Muscle of arm (tissue), 12 donors: Measurements from ENCODE around the gene CPT1B. TPM values are rescaled to one million over a fixed set of nuclear protein-coding genes. Genes with fewer than 3 reads are reported as not detected.
A peak's percentile ranks its signal among the peaks of the same experiment; 100 is the strongest.
"Not testable (repeated sequence)": the region's sequence is repeated elsewhere in the genome, so short reads cannot be mapped to it uniquely, and the experiment has no call there.

Experiments
- DNase-seq: peaks from one replicate; pipeline ENCODE4 v3.0.0-alpha.2; 2013
- polyA plus RNA-seq, 12 donors: library from polyadenylated mRNA; unstranded; fragments of 120-200 nt; gene quantifications; one replicate each; pipeline ENCODE4 v1.2.1, GENCODE V29; 2013; ENCODE audit not compliant: insufficient read length in 12 of 12

Gene CPT1B
- polyA plus RNA-seq, 12 donors, result 22.1 to 61.0 (median 35.1) TPM; not detected in 1

DNA sequence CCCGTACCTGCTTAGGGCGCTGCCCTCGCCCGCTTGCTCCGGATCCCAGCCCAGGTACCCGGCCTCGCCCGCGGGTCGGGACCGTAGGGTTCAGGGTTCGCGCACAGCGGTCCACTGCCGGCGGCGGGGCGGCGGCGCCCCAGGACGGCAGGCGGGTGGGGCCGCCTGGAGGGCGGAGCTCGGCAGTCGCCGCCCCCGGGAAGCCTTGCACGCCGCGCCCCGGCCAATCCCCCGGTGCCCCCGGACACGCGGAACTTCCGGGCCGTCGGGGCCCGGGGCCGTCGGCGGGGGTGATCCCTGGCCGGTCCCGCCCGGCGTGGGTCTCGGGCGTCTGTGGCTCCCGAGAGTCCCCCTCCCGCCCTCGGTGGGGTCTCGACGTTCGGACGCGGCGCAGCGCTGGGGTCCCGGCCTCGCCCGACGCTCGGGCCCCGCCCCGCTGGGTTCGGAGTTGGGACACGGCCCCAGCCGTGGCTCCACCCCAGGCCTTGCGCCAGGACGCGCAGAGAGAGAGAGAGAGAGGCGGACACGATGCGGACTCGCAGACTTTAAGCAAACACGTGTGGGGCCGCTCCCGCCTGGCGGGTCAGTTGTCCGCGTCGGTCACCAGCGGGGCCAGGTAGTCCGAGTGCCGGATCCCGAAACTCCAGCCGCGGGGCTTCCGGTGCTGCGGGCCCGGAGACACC, 48.2 kb downstream of the CPT1B start, which contains the start of gene TYMP:
Gene TYMP (minus strand): TSS at position 116 of the 683 bp plus-strand sequence. CDS start 303 bp downstream, outside the sequence.
- no peak for DNase-seq

GRCh38 chr22:50529416-50529896, 48.8 kb downstream of the CPT1B start:
- no peak for DNase-seq

DNA sequence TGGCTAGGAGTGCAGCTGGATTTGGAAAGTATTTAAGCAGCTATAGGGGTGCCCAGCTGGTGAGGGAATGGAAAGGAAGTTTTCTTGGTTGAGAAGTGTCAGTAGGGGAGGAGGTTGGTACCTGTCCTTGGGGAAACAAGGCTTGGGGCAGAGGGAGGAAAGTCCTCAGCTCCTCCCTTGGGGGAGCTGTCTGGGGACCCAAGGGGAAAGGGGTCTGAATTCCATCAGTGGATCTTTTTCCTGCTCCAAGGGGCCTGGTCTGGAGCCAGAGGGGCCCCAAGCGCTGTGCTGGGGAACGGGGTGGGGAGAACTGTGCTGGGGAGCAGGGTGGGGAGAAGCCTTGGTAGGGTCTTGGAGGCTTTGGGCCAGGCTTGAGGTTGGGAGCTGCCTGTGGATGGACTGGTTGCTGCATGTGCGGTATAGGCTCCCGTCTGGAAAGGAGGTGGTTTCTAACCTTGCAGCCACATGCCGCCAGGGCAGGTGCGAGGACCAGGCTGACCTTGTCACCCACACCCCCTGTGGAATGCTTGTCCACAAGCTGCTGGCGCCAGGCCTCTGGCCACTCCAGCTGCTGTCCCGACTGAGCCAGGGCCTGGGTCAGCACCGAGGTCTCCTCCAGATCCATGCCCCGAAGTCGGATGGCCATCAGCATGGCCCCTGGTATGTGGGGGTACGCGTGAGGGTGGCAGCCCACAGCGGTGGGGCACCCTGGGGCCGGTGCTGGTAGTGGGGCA, 49.4 kb downstream of the CPT1B start:
- no peak for DNase-seq

DNA sequence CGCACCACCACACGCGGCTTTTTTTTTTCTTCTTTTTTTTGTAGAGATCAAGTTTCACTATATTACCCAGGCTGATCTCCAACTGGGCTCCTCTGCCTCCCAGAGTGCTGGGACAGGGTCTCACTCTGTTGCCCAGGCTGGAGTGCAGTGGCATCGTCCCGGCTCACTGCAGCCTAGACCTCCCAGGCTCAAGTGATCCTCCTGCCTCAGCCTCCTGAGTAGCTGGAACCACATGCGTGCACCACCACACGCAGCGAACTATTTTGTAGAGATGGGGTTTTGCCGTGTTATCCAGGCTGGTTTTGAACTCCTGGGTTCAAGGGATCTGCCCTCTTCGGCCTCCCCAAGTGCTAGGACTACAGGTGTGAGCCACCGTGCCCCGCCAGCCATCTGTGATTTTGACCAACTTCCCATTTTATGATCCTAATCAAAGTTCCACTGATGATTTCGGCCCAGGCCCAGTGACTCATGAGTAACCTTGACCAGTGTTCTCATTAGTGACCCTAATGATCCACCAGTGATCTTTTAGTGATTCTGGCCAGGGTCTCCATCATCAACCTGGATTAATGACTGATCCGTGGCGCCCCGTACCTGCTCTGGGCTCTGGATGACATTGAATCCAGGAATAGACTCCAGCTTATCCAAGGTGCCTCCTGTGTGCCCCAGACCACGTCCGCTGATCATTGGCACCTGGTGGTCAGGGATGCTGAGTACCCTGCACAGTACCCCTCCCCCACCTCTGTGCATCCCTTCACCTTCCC, 50.1 kb downstream of the CPT1B start:
- no peak for DNase-seq

GRCh38 chr22:50526834-50527801, 51.1 kb downstream of the CPT1B start:
- no peak for DNase-seq

DNA sequence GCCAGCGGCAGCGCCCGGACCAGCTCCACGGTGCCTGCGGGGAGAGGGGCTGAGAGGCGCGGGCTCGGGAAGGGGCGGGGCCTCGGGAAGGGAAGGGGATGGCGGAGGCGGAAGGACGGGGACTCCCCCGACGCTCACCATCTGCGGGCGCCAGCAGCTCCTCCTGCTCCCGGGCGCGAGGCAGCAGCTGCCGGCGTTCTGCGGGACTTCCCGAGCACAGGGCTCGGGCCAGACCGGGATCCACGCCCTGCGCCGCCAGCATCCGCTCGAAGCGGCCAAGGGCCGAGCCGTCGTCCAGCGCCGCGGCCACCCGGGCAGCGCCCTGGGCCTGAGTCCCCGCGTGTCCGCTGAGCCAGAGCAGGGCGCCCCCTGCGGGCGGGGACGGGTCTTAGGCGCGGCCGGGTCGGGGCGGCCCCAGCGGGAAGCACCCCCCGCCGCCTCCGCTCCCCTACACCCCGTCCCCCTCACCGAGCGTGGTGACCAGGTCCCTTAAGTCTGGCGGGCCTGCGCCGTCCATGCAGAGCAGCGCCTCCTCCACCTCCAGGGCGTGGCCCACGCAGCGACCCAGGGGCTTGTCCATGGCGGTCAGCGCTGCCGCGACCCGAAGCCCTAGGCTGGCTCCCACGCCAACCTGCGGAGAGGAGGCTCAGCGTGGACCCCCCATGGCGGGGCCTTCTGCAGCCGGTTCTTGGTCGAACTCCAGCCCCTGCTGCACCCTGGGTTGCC, 52.0 kb downstream of the CPT1B start:
- DNase-seq, result peak; percentile 78

GRCh38 chr22:50525858-50526107, 52.4 kb downstream of the CPT1B start:
- DNase-seq, result no peak

DNA sequence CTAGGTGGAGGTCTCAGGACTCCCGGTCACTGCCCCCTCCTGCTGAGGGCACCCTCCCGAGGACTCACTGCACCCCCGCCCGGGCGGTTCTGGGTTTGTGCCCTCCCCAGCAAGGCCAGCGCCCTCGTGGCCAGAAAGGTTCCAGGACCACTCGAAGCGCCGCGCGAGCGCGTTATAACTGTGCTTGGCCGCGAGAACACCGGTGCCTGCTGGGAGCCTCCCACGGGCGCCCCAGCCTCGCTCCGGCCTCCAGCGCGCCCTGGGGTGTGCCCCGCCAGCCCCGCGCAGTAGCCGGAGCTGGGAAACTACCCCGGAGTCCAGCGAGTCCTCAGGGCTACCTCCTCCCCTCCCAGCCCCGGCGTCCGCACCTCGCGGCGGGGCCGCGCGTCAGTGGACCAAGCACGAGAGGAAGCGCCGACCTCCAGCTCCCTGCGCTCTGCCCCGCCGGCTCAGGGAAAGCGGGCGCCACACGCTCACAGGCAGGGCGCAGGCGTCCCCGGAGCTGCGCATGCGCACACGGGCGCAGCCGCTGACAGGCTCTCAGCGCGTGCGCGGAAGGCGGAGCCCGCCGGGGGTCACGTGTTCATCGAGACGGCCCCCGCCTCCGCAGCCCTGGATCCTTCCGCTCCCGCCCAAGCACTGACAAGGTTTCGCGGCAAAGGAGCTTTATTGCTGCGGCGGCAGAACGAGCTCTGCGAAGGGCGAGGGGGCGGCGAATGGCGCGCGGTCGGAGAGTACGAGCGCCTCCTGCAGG, 52.9 kb downstream of the CPT1B start, which contains the start of gene SCO2:
Gene SCO2 (minus strand): TSS at position 495 of the 754 bp plus-strand sequence. CDS start 1,187 bp downstream, outside the sequence.
- DNase-seq, result peak; percentile 97

- no peak for DNase-seq
These were observed 53.5 kb downstream of the CPT1B start for GRCh38 chr22:50524676-50525103.

DNA sequence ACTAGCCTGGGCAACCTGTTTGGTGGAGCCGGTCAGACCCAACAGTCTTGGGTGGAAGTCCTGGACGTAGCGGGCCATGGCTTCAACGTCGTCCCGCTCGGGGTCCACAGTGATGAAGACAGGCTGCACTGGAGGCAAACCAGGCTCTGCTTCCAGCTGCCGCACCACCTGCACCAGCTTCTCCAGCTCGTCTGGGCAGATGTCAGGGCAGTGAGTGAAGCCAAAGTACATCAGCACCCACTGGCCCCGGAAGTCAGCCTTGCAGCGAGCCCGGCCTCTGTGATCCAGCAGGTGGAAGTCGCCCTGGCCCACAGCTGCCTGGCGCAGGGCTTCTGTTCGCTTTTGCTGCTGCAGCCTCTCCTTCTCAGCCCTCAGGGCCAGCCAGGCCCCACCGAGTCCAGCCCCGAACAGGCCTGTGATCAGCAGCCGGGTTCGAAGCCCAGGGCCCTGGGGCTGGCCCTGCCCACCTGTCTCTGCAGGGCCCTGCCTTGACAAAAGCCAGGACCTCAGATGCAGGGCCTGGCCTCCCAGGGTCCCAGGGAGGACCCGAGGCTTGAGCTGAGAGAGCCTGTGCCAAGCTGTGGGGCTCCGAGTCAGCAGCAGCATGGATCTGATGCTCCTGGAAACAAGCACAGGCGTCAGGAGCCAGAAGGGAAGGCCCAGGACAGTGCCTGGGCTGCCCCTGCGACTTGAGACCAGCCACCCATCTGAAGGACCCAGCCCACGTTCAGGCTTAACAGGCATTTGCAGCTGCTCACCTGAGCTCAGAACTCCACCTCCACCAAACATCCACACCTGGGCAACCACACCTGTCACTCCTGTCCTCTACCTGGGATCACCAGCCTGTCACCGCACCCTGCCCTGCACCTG, 54.2 kb downstream of the CPT1B start:
- no peak for DNase-seq

DNA sequence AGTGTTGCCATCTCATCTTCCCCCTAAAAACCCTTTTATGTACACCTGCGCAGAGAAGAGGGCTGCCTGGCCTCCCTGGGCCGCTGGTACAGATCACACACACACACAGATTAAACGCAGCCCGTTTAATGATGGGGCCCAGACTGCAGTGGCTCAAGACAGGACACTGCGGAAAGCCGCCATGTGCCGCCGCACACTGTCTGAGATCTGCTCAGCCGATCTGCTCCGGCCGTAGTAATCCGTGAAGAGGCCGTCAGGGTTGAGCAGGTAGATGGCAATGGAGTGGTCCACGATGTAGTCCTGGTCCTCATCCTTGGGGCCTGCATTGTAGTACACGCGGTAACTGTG, 54.8 kb downstream of the CPT1B start:
- DNase-seq, result no peak

GRCh38 chr22:50522806-50523438, 55.3 kb downstream of the CPT1B start:
- DNase-seq, result no peak

- DNase-seq, result no peak
These were observed 55.9 kb downstream of the CPT1B start for GRCh38 chr22:50522208-50522805.

DNA sequence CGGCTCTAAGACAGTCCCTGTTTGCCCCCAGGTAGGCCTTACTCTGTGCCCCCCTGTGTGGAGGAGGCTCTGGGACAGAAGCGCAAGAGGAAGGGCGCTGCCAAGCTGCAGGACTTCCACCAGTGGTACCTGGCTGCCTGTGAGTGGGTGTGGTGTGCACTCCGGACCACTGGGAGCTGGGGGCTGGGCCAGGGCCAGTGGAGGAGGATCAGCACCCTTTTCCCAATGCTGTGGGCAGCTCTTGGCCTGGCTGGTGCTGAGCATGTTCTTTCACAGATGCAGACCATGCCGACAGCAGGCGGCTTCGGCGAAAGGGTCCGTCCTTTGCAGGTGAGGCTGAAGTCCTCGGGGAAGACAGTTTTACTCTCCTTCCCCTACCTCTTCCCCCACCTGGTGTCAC, 56.5 kb downstream of the CPT1B start:
- no peak for DNase-seq

DNA sequence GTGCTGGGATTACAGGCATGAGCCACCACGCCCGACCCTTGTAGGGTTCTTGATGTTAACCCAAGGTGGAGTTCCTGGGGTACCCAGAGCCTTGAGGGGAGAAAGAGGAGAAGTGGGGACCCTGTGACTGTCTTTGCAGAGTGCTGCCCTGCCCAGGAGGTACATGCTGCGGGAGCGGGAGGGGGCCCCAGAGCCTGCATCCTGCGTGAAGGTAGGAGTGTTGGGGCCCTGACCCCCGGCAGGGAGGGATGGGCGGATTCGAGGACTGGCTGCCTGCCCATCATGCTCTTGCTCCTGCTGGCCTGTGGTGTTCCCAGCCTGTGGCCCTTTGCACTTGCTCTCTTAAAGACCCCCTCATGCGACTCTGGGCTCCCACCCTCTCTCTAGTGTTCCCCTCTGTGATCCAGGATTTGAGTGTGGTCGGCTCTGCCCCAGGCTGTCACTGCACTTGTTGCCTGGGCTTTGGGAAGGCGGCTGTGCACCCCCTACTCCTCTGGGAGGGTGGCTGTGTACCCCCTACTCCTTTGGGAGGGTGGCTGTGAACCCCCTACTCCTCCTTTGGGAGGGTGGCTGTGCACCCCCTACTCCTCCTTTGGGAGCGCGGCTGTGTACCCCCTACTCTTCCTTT, 57.3 kb downstream of the CPT1B start:
- no peak for DNase-seq

GRCh38 chr22:50520184-50520583, 58.0 kb downstream of the CPT1B start:
- DNase-seq, result not testable (repeated sequence)

- DNase-seq, result no peak
These were observed 59.1 kb downstream of the CPT1B start for GRCh38 chr22:50519151-50519550.
